NCI-H1436 (cell line): ENCODE results near the gene CSH2.
A peak's percentile ranks its signal among the peaks of the same experiment; 100 is the strongest.
"Not testable (repeated sequence)": the region's sequence is repeated elsewhere in the genome, so short reads cannot be mapped to it uniquely, and the experiment has no call there.

Experiments used
- DNase-seq: peaks from one replicate; lab custom pipeline; 2025; lab: John Stamatoyannopoulos, UW

The CSH2 gene

DNA sequence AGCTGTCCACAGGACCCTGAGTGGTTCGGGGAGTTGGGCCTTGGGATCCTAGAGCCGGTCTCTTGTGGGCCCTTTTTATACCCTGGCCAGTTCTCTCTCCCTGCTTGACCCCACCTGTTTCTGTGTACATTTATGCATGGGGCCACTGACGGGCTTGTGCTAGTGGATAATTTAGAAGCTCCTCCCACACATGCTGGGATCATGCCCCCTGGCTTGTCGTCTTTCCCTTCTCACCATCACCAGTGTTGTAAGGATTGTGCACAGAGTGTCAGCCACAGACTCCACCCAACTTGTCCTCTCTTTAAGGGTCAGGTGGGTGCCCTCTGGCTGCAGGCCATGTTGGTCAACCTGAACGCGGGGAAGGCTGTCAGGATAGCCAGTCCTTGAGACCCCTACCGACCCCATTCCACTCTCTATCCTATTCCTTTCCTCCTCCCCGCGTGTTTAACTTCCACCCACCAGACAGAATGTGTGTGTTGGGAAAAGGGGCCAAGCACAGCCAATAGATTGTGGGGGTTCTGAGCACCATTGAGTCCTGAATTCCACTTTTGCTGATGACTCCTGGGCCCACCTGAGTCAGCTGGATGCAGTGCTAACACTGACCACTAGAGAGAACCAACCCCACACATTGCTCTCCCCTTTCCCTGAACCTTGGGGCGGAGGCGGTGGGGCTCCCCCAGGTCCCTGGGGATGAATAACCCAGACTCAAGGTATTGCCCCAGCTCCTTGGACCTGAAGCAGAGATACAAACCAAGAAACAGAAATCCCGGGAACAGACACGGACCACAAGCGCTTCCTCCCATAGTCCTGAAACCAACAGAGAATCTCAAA is 23.3 kb upstream of the CSH2 start, which contains the start of gene CSH1:
Gene CSH1, minus strand, starts transcription at position 51 of the 831 bp plus-strand sequence. CDS start 63 bp downstream, outside the sequence.
- DNase-seq = not testable (repeated sequence)

DNA sequence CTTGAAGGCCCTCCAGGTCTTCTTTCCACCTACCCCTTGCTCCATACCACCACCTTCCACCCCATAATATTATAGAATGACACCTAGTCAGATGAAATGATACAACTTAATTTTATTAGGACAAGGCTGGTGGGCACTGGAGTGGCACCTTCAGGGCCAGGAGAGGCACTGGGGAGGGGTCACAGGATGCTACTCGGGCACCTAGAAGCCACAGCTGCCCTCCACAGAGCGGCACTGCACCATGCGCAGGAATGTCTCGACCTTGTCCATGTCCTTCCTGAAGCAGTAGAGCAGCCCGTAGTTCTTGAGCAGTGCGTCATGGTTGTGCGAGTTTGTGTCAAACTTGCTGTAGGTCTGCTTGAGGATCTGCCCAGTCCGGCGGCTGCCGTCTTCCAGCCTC is 21.3 kb upstream of the CSH2 start:
- not testable (repeated sequence) for DNase-seq

DNA sequence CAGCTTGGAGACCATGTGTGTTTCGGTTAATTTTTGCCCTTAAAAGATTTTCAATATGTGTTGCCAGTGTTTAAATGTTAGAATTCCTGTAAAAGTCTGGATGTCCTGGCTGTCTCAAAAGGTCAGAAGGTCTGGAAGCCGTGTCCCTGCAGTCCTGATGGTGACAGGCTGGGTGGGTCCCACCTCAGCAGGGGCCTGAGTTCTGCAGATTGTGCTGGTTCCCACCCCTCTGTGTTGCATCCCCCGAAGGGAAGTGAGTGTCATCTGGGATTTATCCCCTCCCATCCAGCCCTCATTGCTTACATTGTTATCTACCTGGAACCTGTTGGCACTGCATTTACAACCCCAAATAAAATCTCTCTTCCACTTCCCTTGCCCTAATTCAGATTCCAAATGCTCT is 20.5 kb upstream of the CSH2 start:
- DNase-seq = not testable (repeated sequence)

DNA sequence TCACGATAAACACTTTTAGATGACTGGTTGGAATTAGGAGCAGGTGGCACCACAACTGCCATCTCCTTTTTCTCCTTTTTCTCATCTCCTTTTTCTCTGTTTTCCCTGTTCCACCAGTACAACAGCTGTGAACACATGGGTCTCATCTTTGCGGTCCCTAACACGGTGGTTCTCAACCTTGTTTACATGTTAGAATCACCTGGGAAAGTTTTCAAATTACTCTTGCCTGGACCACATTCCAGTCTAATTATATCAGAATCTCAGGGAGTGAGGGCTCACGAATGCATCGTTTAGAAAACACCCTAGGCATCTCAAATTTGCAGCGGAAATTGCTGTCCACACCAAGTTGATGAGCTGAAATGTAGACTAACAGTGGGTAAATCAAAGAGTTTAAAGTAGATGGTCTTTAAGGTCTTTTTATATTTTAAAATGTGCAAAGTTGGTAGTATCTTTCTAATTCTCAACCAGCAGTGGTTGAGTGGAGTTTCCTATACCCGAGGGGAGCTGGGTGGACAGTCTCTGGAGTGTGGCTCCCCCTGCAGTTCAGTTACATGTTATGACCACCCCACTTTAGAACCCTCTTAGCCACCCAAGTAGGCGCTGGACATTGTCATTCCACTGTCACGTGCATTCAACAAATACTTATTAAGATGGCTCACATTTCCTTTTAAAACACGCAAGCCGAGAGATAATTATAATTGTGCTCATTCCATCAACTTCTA is 19.0 kb upstream of the CSH2 start:
- DNase-seq = not testable (repeated sequence)

DNA sequence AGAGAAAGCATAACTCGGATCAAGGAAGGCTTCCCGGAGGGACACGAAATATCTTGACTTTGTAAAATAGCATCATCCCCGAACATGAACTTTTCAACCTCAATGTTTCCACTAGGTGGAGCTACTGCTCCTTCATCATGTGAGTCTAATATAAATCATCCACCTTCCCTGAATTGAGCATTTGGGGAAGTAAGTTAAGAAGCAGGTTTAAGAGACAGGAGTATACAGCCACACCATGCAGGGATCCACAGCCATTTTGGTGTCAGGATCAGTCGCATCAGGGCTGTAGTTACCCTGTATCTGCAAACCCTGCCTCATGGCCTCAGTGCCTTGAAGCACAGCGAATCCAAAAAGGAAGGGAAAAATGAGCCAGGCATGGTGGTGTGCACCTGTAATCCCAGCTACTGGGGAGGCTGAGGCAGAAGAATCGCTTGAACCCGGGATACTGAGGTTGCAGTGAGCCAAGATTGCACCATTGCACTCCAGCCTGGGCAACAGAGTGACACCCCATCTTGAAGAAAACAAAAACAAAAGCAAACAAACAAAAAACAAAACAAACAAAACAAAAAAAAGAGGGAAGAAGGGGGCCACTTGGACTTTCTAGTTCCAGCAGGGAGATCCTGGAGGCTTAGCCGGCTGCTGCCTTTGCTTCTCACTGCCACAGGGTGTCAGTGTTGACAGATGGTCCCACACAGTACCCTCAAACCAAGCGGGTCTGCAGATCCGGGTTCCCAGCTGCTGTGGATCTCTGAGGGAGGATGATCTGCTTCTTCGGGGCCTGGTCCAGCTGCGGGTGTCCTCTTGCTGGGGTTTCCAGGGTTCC is 15.8 kb upstream of the CSH2 start:
- peak; percentile 21 for DNase-seq

DNA sequence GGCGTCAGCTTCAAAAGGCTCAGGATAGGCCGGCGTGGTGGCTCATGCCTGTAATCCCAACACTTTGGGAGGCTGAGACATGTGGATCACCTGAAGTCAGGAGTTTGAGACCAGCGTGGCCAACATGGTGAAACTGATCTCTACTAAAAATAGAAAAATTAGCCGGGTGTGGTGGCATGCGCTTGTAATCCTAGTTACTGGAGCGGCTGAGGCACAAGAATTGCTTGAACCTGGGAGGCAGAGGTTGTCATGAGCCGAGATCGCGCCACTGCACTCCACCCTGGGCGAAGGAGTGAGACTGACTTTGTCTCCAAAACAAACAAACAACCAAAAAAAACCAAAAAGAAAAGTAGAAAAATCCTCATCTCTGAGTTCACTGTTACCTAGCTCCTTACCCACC is 11.6 kb upstream of the CSH2 start:
- not testable (repeated sequence) for DNase-seq

DNA sequence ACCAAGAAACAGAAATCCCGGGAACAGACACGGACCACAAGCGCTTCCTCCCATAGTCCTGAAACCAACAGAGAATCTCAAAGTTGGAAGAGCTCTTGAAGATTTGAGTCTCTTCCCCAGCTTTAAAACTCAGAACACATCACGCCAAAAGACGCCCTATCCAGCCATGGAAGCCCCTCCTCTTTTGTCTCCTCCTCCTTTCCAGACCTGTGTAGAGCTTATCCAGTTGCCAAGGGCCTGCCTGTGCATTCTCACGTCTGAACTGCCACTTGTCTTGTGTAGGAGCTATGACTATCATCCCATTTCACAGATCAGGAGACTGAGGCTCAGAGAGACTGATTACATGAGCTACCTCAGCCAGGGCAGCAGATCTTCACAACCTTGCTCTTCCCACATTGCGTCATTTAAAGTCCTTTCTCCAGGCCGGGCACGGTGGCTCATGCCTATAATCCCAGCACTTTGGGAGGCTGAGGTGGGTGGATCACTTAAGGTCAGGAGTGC is 9.2 kb upstream of the CSH2 start:
- DNase-seq = not testable (repeated sequence)

DNA sequence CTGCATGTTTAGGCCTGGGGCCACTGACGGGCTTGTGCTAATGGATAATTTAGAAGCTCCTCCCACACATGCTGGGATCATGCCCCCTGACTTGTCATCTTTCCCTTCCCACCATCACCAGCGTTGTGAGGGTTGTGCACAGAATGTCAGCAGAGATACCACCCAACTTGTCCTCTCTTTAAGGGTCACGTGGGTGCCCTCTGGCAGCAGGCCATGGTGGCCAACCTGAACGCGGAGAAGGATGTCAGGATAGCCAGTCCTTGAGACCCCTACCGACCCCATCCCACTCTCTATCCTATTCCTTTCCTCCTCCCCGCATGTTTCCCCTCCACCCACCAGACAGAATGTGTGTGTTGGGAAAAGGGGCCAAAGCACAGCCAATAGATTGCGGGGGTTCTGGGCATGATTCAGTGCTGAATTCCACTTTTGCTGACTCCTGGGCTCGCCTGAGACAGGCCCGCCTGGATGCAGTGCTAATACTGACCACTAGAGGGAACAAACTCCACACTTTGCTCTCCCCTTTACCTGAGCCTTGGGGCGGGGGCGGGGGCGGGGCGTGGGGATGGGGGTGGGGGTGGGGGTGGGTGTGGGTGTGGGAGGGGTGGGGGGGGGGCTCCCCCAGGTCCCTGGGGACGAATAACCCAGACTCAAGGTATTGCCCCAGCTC is 8.6 kb upstream of the CSH2 start, which contains the start of gene GH2:
Gene GH2, minus strand, starts transcription at position 10 of the 667 bp plus-strand sequence. CDS start 143 bp downstream, outside the sequence.
- DNase-seq = peak; percentile 39

DNA sequence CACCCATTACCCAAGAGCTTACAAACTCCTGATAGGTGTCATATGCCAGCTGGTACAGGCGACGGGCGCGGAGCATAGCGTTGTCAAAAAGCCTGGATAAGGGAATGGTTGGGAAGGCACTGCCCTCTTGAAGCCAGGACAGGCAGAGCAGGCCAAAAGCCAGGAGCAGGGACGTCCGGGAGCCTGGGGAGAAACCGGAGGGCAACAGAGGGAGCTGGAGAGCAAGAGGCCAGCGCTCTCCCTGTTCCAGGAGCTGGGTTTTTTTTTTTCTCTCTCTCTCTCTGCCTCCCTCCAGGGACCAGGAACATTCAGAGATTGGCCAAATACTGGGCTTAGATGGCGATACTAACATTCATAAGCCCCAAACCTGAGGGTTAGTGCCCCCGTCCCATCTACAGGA is 7.9 kb upstream of the CSH2 start:
- DNase-seq = not testable (repeated sequence)

DNA sequence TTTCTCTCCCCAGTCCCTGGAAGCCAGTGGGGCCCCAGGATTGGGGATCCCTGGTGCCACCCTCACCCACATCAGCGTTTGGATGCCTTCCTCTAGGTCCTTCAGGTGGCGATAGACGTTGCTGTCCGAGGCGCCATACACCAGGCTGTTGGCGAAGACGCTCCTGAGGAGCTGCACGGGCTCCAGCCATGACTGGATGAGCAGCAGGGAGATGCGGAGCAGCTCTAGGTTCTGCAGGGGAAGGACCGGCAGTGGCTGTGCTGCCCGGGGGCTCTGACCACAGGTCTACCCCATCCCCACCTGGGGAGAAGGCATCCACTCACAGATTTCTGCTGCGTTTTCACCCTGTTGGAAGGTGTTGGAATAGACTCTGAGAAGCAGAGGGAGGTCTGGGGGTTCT is 7.2 kb upstream of the CSH2 start:
- DNase-seq = no peak

DNA sequence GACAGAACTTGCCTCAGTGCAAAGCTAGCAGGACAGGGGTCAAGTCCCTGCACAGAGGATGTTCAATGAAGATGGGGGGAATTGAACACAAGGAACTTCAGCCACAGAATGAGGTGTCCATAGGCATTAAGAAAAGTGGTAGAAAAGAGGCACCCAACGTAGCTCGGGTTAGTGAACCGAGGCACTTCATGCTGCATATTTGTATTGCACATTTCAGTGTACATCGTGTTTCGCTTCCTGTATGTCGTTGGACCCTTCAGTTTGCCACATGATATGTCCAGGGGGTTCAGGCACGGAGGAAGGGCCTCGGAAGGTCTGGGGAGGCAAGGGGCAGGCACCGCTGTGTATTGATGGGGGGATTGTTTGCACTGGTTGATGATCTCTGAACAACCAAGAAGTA is 4.9 kb upstream of the CSH2 start:
- DNase-seq = not testable (repeated sequence)

DNA sequence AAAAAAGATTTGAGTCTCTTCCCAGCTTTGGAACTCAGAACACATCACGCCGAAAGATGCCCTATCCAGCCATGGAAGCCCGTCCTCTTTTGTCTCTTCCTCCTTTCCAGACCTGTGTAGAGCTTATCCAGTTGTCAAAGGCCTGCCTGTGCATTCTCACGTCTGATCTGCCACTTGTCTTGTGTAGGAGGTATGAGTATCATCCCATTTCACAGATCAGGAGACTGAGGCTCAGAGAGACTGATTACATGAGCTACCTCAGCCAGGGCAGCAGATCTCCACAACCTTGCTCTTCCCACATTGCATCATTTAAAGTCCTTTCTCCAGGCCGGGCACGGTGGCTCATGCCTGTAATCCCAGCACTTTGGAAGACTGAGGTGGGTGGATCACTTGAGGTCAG is 1.2 kb upstream of the CSH2 start:
- not testable (repeated sequence) for DNase-seq

DNA sequence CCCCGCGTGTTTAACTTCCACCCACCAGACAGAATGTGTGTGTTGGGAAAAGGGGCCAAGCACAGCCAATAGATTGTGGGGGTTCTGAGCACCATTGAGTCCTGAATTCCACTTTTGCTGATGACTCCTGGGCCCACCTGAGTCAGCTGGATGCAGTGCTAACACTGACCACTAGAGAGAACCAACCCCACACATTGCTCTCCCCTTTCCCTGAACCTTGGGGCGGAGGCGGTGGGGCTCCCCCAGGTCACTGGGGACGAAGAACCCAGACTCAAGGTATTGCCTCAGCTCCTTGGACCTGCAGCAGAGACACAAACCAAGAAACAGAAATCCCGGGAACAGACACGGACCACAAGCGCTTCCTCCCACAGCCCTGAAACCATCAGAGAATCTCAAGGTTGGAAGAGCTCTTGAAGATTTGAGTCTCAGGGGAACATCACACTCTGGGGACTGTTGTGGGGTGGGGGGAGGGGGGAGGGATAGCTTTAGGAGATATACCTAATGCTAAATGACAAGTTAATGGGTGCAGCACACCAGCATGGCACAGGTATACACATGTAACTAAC is 667 bp upstream of the CSH2 start:
- not testable (repeated sequence) for DNase-seq

DNA sequence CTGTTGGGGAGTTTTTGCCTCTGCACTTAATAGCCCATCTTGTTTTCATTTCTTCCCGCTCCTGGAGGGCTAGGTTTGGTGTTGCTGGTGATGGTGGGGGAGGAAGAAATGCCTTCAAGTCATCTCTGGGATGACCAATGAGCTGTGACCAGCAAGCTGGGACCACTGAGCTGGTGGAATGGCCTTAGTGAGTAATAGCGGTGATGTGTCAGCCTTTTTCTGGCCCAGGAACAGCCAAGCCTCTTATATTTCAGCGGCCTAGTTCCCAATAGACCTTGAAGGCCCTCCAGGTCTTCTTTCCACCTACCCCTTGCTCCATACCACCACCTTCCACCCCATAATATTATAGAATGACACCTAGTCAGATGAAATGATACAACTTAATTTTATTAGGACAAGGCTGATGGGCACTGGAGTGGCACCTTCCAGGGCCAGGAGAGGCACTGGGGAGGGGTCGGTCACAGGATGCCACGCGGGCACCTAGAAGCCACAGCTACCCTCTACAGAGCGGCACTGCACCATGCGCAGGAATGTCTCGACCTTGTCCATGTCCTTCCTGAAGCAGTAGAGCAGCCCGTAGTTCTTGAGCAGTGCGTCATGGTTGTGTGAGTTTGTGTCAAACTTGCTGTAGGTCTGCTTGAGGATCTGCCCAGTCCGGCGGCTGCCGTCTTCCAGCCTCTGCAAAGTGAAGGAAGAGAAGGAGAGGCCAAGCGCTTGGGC is 1.7 kb downstream of the CSH2 start:
- not testable (repeated sequence) for DNase-seq

DNA sequence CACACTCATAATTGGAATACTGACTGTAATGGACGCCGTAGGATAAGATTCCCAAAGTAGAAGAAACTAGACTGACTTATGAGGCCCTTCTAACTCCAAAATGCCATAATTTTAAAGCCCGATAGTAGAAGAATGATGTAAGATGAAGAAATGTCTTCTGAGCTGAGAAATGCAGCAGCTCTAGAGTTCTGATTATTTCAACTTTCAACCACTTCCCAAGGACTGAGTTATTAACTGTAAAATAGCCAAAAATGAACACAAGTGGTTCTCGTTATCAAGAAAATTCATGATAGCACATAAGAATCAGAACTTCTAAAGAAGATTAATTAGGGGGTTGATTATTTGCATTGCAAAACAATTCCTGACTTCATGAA is 3.2 kb downstream of the CSH2 start:
- not testable (repeated sequence) for DNase-seq

DNA sequence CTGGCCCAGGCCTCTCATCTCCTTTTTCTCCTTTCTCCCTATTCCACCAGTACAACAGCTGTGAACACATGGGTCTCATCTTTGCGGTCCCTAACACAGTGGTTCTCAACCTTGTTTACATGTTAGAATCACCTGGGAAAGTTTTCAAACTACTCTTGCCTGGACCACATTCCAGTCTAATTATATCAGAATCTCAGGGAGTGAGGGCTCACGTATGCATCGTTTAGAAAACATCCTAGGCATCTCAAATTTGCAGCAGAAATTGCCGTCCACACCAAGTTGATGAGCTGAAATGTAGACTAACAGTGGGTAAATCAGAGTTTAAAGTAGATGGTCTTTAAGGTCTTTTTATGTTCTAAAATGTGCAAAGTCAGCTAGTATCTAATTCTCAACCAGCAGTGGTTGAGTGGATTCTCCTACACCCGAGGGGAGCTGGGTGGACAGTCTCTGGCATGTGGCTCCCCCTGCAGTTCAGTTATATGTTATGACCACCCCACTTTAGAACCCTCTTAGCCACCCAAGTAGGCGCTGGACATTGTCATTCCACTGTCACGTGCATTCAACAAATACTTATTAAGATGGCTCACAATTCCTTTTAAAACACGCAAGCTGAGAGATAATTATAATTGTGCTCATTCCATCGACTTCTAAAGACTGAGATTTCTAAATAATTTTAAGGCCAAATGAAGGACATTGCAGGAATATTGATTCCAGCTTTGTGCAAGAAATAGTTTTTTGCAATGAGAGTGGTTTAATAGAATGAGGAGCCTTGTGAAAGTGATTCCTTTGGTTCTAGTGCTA is 3.8 kb downstream of the CSH2 start:
- not testable (repeated sequence) for DNase-seq

DNA sequence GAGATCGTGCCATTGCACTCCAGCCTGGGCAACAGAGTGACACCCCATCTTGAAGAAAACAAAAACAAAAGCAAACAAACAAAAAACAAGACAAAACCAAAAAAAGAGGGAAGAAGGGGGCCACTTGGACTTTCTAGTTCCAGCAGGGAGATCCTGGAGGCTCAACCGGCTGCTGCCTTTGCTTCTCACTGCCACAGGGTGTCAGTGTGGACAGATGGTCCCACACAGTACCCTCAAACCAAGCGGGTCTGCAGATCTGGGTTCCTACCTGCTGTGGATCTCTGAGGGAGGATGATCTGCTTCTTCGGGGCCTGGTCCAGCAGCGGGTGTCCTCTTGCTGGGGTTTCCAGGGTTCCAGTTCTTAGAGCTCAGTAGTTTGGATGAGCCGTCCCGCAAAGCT is 6.9 kb downstream of the CSH2 start:
- DNase-seq = not testable (repeated sequence)

DNA sequence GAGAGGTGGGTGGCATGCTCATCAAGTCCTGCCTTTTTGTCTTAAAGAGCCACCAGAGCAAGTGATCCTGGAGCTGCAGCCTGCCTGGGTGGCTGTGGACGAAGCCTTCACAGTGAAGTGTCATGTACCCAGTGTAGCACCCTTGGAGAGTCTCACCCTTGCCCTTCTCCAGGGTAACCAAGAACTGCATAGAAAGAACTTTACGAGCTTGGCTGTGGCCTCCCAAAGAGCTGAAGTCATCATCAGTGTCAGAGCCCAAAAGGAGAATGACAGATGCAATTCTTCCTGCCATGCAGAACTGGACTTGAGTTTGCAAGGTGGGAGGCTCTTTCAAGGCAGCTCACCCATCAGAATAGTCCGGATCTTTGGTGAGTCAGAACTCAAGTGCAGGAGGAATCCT is 14.2 kb downstream of the CSH2 start:
- no peak for DNase-seq

DNA sequence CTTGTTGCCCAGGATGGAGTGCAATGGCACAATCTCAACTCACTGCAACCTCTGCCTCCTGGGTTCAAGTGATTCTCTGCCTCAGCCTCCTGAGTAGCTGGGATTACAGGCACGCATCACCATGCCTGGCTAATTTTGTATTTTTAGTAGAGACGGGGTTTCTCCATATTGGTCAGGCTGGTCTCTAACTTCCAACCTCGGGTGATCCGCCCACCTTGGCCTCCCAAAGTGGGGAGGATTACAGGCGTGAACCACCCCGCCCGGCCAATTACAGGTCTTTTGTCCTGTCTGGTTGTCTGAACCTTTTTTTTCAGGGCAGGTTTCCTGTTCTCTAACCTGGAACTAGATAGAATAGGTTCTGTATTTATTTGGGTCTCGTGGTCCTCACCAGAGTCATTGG is 17.1 kb downstream of the CSH2 start:
- not testable (repeated sequence) for DNase-seq

DNA sequence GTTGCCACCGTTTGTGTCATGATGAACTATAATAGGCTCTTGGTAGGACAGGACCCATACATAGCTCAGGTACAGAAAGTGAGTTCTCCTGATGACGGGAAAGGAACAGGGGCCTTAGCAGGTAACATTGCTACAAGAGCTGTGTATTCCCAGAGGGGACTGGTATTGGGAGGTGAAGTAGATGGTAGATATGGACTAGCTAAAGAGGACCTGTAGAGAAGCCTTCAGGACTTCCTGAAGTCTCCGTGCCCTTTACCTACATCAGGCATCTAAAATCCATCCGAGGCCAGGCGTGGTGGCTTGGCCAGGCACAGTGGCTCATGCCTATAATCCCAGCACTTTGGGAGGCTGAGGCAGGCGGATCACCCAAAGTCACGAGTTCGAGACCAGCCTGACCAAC is 18.3 kb downstream of the CSH2 start:
- no peak for DNase-seq
